Trophoblast cell (in vitro differentiated cells and primary cell): ENCODE results near the gene KIF26B.
"Not testable (repeated sequence)": the region's sequence is repeated elsewhere in the genome, so short reads cannot be mapped to it uniquely, and the experiment has no call there.

Source experiments
- DNase-seq, 2 donors: peaks; one replicate each; pipeline ENCODE4 v3.0.0-alpha.2; 2016
- H2AFZ ChIP-seq: 2 replicates; pipeline ENCODE4 v1.6.1; 2013; ENCODE audit warnings: low read length, moderate library complexity, mild to moderate bottlenecking; ENCODE audit not compliant: insufficient read depth, poor library complexity
- H2AK5ac ChIP-seq: 2 replicates; pipeline ENCODE4 v1.6.1; 2013; ENCODE audit warnings: mild to moderate bottlenecking, low read length
- H2BK120ac ChIP-seq: 2 replicates; pipeline ENCODE4 v1.6.1; 2013; ENCODE audit warnings: low read length, mild to moderate bottlenecking, moderate library complexity; ENCODE audit not compliant: insufficient read depth, poor library complexity
- H2BK12ac ChIP-seq: 2 replicates; pipeline ENCODE4 v1.6.1; 2013; ENCODE audit warnings: mild to moderate bottlenecking, low read length, moderate library complexity
- H2BK5ac ChIP-seq: 2 replicates; pipeline ENCODE4 v1.6.1; 2013; ENCODE audit warnings: low read length, low read depth, moderate library complexity, mild to moderate bottlenecking; ENCODE audit not compliant: poor library complexity
- H3K14ac ChIP-seq: 2 replicates; pipeline ENCODE4 v1.6.1; 2013; ENCODE audit warnings: mild to moderate bottlenecking, low read length
- H3K18ac ChIP-seq: 2 replicates; pipeline ENCODE4 v1.6.1; 2013; ENCODE audit warnings: mild to moderate bottlenecking, low read length
- H3K23ac ChIP-seq: 2 replicates; pipeline ENCODE4 v1.6.1; 2013; ENCODE audit warnings: low read length
- H3K27ac ChIP-seq: 2 replicates; pipeline ENCODE4 v1.5.1; 2013; ENCODE audit warnings: low read depth, mild to moderate bottlenecking, inconsistent platforms, low read length, moderate library complexity
- H3K27me3 ChIP-seq: 2 replicates; pipeline ENCODE4 v1.6.1; 2013; ENCODE audit warnings: inconsistent platforms, mild to moderate bottlenecking, low read length, moderate library complexity; ENCODE audit not compliant: insufficient read depth
- H3K36me3 ChIP-seq, 2 experiments: 1 replicate in 1 of 2; 2 replicates in 1 of 2; pipeline ENCODE4 v1.6.1; 2013; ENCODE audit warnings: low read length in 2 of 2, mild to moderate bottlenecking in 2 of 2, moderate library complexity in 1 of 2; ENCODE audit not compliant: insufficient read depth in 2 of 2, control insufficient read depth in 1 of 2
- H3K4ac ChIP-seq: 2 replicates; pipeline ENCODE4 v1.6.1; 2013; ENCODE audit warnings: low read depth, mild to moderate bottlenecking, low read length, moderate library complexity
- H3K4me1 ChIP-seq, 2 experiments: 1 replicate in 1 of 2; 2 replicates in 1 of 2; pipeline ENCODE4 v1.6.1; 2013; ENCODE audit warnings: low read length in 2 of 2, mild to moderate bottlenecking in 2 of 2, moderate library complexity in 1 of 2; ENCODE audit not compliant: insufficient read depth in 2 of 2, control insufficient read depth in 1 of 2
- H3K4me2 ChIP-seq: 2 replicates; pipeline ENCODE4 v1.6.1; 2013; ENCODE audit warnings: inconsistent platforms, mild to moderate bottlenecking, low read length, moderate library complexity
- H3K4me3 ChIP-seq: 2 replicates; pipeline ENCODE4 v1.5.1; 2013; ENCODE audit warnings: mild to moderate bottlenecking, low read depth, low read length, inconsistent platforms
- H3K79me1 ChIP-seq: one replicate; pipeline ENCODE4 v1.6.1; 2013; ENCODE audit warnings: low read length
- H3K79me2 ChIP-seq: 2 replicates; pipeline ENCODE4 v1.6.1; 2013; ENCODE audit warnings: low read length, mild to moderate bottlenecking; ENCODE audit not compliant: control insufficient read depth, insufficient read depth, poor library complexity
- H3K9ac ChIP-seq: 2 replicates; pipeline ENCODE4 v1.6.1; 2013; ENCODE audit warnings: mild to moderate bottlenecking, low read length
- H3K9me3 ChIP-seq: 2 replicates; pipeline ENCODE4 v1.6.1; 2013; ENCODE audit warnings: low read depth, mild to moderate bottlenecking, control low read depth, inconsistent platforms, low read length; ENCODE audit not compliant: insufficient read depth
- H4K12ac ChIP-seq: 2 replicates; pipeline ENCODE4 v1.6.1; 2013; ENCODE audit warnings: low read depth, mild to moderate bottlenecking, low read length, moderate library complexity
- H4K8ac ChIP-seq: 2 replicates; pipeline ENCODE4 v1.6.1; 2013; ENCODE audit warnings: low read depth, mild to moderate bottlenecking, low read length, moderate library complexity
- H4K91ac ChIP-seq: one replicate; pipeline ENCODE4 v1.6.1; 2013; ENCODE audit warnings: low read depth, mild to moderate bottlenecking, low read length, moderate library complexity
- WGBS: extraction: QIAGEN DNeasy Blood & Tissue Kit; methylation state at CpG from one replicate; pipeline ENCODE4 v1.1.7; 2013; ENCODE audit warnings: missing lambda C conversion rate; ENCODE audit not compliant: insufficient read length, insufficient coverage; ENCODE audit errors: extremely low coverage; 5-methylcytosine and 5-hydroxymethylcytosine counted together

Gene KIF26B

GRCh38 chr1:245402998-245403397 lies 248.2 kb downstream of the KIF26B start:
- not testable (repeated sequence) for H2AFZ ChIP-seq, H2BK5ac ChIP-seq, H3K36me3 ChIP-seq, H3K23ac ChIP-seq, H3K27me3 ChIP-seq, H3K4ac ChIP-seq, H3K4me3 ChIP-seq, H3K4me2 ChIP-seq, H3K14ac ChIP-seq, H3K79me2 ChIP-seq, DNase-seq, H2AK5ac ChIP-seq, H2BK12ac ChIP-seq, H3K9ac ChIP-seq, H4K91ac ChIP-seq, H3K4me1 ChIP-seq, H2BK120ac ChIP-seq, H3K79me1 ChIP-seq, H4K8ac ChIP-seq, H3K27ac ChIP-seq, H3K18ac ChIP-seq, H3K9me3 ChIP-seq, H4K12ac ChIP-seq
- WGBS = no CpG with 5 or more reads among the region's 4 CpGs

GRCh38 chr1:245404527-245404926 lies 249.7 kb downstream of the KIF26B start:
- Histone ChIP-seq H4K8ac (no peak overlapping the region), H3K9ac (no peak overlapping the region), H4K91ac (no peak overlapping the region), H4K12ac (no peak overlapping the region), H3K18ac (no peak overlapping the region), H2AK5ac (no peak overlapping the region), H3K27ac (no peak overlapping the region), H3K79me2 (no peaks in the 10 kb centered on the region), H3K4me1 (peaks cover 2 to 4% of the 10 kb centered on the region in 2 experiments), H2BK120ac (no peak overlapping the region), H3K23ac (no peak overlapping the region), H2BK12ac (no peak overlapping the region), H3K27me3 (no peaks in the 10 kb centered on the region), H3K14ac (no peak overlapping the region), H3K4me2 (no peak overlapping the region), H2AFZ (no peak overlapping the region), H3K4me3 (no peak overlapping the region), H3K9me3 (peaks cover 2% of the 10 kb centered on the region), H3K4ac (no peak overlapping the region), H3K79me1 (no peaks in the 10 kb centered on the region), H3K36me3 (peaks cover 2% of the 10 kb centered on the region in 2 experiments), H2BK5ac (no peak overlapping the region)
- no peak for DNase-seq
- WGBS = no CpG with 5 or more reads among the region's 1 CpG

- no CpG with 5 or more reads among the region's 4 CpGs for WGBS
- no peak overlapping the region for H4K91ac ChIP-seq
- H3K79me2 ChIP-seq = no peaks in the 10 kb centered on the region
- no peak overlapping the region for H3K27ac ChIP-seq
- no peak overlapping the region for H2BK5ac ChIP-seq
- H3K4ac ChIP-seq = no peak overlapping the region
- no peak overlapping the region for H2BK120ac ChIP-seq
- peaks cover 2% of the 10 kb centered on the region for H3K9me3 ChIP-seq
- H3K9ac ChIP-seq = no peak overlapping the region
- H3K79me1 ChIP-seq = no peaks in the 10 kb centered on the region
- H3K18ac ChIP-seq = no peak overlapping the region
- no peak overlapping the region for H3K14ac ChIP-seq
- DNase-seq = no peak
- H3K27me3 ChIP-seq = no peaks in the 10 kb centered on the region
- H3K4me3 ChIP-seq = no peak overlapping the region
- H3K4me1 ChIP-seq = peaks cover 2 to 4% of the 10 kb centered on the region in 2 experiments
- H3K23ac ChIP-seq = no peak overlapping the region
- H3K36me3 ChIP-seq = peaks cover 2% of the 10 kb centered on the region in 2 experiments
- no peak overlapping the region for H4K8ac ChIP-seq
- no peak overlapping the region for H3K4me2 ChIP-seq
- no peak overlapping the region for H4K12ac ChIP-seq
- no peak overlapping the region for H2AK5ac ChIP-seq
- no peak overlapping the region for H2AFZ ChIP-seq
- no peak overlapping the region for H2BK12ac ChIP-seq
Observed at GRCh38 chr1:245404952-245405351, 250.2 kb downstream of the KIF26B start.

- WGBS = no CpG with 5 or more reads among the region's 2 CpGs
Observed at GRCh38 chr1:245406426-245406825, 251.6 kb downstream of the KIF26B start.

More at GRCh38 chr1:245406426-245406825, 251.6 kb downstream of the KIF26B start:
- H3K79me1 ChIP-seq = no peaks in the 10 kb centered on the region
- no peak overlapping the region for H4K91ac ChIP-seq
- DNase-seq = no peak
- no peak overlapping the region for H3K27ac ChIP-seq
- H3K4ac ChIP-seq = no peak overlapping the region
- no peaks in the 10 kb centered on the region for H3K79me2 ChIP-seq
- no peak overlapping the region for H2AFZ ChIP-seq
- H3K36me3 ChIP-seq = peaks cover 2 to 5% of the 10 kb centered on the region in 2 experiments
- H3K4me1 ChIP-seq = peaks cover 2 to 4% of the 10 kb centered on the region in 2 experiments
- no peak overlapping the region for H3K23ac ChIP-seq
- H3K9ac ChIP-seq = no peak overlapping the region
- H4K8ac ChIP-seq = no peak overlapping the region
- H2AK5ac ChIP-seq = no peak overlapping the region
- no peak overlapping the region for H3K14ac ChIP-seq
- no peak overlapping the region for H4K12ac ChIP-seq
- H3K9me3 ChIP-seq = peaks cover 2% of the 10 kb centered on the region
- H3K27me3 ChIP-seq = no peaks in the 10 kb centered on the region
- no peak overlapping the region for H2BK12ac ChIP-seq
- H3K4me3 ChIP-seq = no peak overlapping the region
- H2BK5ac ChIP-seq = no peak overlapping the region
- no peak overlapping the region for H3K4me2 ChIP-seq
- H2BK120ac ChIP-seq = no peak overlapping the region
- no peak overlapping the region for H3K18ac ChIP-seq
